Measurements from ENCODE around the gene NTF3.

NTF3 gene

GRCh38 chr12:5487948-5488625 lies 56.2 kb downstream of the NTF3 start:
- DNase-seq (ENCODE audit: low read depth): no peak

- no peak for DNase-seq (ENCODE audit: low read depth)
Observed at GRCh38 chr12:5488626-5488955, 56.7 kb downstream of the NTF3 start.

DNA sequence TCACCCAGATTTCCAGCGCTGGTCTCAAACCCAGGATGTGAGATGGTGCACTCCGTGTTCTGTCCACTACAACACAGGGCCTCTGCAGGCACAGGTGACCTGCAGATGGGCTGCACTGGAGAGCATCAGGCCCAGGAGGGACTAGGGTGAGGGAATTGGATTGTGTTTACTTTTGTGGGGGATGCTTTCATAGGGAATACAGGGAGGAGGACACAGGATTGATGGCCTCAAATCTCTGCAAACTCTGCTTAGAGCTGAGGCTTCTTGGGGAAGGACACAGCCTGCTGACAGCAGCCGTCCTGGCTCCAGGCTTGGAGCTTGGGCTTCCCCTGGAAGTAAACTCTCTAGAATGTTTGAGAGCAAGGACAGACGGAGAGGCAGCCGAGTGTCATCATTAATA lies 57.1 kb downstream of the NTF3 start:
- no peak for DNase-seq (ENCODE audit: low read depth)

- no peak for DNase-seq (ENCODE audit: low read depth)
Observed at GRCh38 chr12:5489760-5490406, 58.0 kb downstream of the NTF3 start.

- DNase-seq (ENCODE audit: low read depth): no peak
Observed at GRCh38 chr12:5492562-5492961, 60.7 kb downstream of the NTF3 start.

GRCh38 chr12:5493018-5493417 lies 61.1 kb downstream of the NTF3 start:
- no peak for DNase-seq (ENCODE audit: low read depth)

DNA sequence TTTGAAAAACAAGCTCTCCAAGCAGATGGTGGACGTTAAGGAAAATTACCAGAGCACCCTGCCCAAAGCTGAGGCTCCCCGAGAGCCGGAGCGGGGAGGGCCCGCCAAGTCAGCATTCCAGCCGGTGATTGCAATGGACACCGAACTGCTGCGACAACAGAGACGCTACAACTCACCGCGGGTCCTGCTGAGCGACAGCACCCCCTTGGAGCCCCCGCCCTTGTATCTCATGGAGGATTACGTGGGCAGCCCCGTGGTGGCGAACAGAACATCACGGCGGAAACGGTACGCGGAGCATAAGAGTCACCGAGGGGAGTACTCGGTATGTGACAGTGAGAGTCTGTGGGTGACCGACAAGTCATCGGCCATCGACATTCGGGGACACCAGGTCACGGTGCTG lies 62.4 kb downstream of the NTF3 start:
- DNase-seq (ENCODE audit: low read depth): no peak

DNA sequence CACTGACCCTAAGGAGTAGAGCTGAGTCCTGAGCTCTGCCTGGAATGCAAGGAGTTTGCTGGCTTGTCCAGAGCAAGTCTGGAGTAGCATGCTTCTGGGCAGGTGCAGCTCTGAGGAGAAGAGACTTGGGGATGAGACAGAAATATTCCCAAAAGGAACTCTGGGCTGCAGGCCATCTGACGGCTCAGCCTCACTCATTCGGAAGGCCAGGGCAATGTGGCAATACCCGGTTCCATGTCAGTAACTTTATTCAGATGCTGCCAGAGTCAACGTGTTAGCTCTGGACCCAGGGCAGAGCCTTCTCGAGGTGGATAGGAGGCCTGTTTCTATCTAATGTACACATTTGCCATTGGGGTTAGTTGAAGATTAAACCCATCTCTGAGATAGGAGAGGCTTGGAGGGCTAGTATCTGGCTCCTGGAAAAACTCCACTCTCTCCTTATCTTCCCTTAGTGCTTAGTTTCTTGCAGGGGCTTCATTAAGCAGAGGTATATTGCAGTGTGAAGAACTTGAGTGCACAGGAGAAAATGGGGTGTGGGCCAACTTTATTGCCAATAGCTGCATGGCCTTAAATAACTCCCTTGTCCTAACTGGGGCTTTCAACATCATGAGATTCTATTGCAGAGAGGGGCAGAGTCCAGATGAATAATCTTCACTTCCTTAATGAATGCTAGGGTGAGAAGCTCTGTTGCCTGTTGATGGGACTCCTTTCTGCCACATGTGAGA lies 65.6 kb downstream of the NTF3 start:
- DNase-seq (ENCODE audit: low read depth): no peak

GRCh38 chr12:5498076-5498475 lies 66.2 kb downstream of the NTF3 start:
- DNase-seq (ENCODE audit: low read depth): no peak

DNA sequence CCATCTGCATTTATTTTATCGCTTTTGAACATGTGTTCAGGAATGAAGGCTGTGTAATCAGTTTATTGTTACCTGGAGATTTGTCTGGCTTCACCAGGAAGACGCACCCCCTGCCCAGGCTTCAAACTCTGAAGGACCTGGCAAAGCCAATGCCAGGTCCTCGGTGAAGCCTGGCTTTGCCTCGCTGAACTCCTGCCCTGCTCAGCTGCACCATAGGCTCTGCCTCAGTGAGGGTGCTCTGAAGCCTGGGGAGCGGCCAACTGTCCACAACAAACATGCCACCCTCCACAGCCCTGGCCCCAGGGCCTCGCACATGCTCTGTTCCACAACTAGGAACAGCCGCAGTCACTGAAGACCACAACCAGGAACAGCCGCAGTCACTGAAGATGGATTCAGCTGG lies 66.9 kb downstream of the NTF3 start:
- DNase-seq (ENCODE audit: low read depth): no peak

DNA sequence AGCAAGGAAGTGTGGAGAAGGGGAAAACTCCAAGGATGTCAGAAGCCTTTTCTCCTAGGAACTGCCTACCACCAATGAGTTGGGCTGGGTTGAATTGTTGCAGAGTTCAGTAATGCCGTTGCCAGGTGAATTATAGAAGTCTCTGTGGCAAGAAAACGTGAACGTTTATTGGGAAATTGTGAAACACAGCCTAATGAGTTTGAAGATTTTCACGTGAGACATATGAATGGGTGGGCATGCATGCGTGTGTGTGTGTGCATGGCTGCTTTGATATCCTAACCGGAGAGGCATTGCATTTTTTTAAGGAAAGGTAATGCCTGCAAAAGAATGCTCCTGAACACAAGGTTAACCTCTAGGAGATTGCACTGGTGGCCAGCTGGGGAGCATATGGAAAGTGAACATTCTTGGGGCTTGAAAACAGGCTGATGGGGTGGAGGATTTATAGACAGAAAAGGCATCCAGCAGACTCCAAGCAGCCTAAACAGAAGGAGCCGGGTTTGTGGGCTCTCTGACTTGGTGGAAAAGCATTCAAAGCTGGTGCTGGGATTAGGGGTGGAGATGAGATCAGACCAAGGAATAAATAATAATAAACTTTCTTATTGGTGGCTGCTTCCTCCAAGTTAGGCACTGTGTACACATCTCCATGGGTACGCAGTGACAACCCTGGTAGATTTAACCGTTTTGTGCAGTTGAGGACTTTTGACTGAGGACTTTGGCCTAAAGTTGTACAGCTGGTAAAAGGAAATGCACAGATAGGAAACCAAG lies 67.8 kb downstream of the NTF3 start:
- no peak for DNase-seq (ENCODE audit: low read depth)

DNA sequence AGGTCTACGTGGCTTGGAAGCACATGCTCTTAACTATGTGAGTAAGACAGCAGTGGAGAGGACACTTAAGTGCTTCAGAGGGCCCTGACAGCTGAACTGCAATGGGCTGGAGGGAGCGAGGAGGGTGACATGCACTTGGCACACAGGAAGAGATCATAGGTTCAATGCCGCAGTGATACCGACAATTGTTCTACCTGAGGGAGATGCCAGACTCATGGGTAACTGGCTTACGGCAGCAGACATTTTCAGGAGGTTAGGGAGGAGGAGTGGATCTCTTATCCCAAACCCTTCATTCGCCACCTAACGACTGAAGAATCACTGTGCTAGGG lies 68.4 kb downstream of the NTF3 start:
- DNase-seq (ENCODE audit: low read depth): no peak

DNA sequence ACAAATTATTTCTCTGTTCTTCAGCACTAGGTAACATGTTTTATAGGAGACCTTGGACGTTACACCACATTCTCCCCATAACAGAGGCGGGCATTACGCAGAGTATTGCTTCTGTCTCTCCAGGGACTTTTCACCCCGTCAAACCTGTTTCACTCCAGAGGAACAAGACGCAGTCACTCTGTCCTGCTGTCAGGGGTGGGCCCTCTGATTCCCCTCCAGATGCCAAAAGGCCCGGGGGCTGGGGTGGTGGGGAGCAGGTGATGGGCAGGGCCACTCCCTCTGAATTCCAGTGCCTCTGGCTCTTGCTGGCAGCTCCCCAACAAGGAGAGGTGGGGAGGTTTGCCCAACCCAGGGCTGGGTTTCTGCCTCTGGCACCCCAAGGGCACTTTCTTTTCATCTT lies 71.9 kb downstream of the NTF3 start:
- DNase-seq (ENCODE audit: low read depth): no peak

DNA sequence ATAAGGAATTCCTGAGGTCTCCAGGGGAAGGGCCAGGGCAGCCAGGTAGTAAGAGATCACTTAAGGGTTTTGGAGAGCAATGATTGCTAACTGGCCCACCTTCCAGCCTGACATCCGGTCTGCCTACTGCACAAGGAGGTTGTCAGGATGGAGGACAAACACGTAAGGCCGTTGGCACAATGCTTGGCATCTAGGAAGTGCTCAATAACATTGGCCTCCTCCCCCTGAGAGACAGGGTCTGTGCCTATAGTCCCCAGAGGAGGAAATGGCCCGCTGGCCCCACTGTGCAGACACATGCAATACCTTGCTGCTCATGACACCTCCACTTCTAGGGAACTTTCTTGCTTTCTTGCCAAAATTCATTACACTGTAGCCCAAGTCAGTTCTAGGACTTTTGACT lies 73.2 kb downstream of the NTF3 start:
- no peak for DNase-seq (ENCODE audit: low read depth)

GRCh38 chr12:5505751-5506150 lies 73.8 kb downstream of the NTF3 start:
- no peak for DNase-seq (ENCODE audit: low read depth)

DNA sequence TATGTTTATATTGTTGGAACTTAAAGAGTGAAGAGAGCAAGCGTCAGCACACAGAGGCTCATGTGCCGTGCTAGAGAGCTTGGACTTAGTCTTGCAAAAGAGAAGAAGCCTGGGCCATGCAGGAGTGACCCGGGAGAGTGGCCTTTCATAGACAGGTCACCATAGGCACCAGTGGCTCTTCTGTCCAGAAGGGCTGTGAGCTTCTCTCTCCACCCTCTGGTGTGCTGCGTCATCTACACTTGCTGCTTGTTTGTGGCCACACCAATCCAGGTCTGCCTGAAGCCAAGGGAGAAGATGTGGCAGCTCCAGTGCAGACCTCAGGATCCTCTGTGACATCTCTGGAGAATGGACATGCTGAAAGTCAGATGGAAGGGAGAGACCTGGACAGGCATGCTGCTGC lies 74.4 kb downstream of the NTF3 start:
- no peak for DNase-seq (ENCODE audit: low read depth)

- no peak for DNase-seq (ENCODE audit: low read depth)
Observed at GRCh38 chr12:5506821-5507231, 74.9 kb downstream of the NTF3 start.

GRCh38 chr12:5507401-5507935 lies 75.6 kb downstream of the NTF3 start:
- DNase-seq (ENCODE audit: low read depth): no peak

DNA sequence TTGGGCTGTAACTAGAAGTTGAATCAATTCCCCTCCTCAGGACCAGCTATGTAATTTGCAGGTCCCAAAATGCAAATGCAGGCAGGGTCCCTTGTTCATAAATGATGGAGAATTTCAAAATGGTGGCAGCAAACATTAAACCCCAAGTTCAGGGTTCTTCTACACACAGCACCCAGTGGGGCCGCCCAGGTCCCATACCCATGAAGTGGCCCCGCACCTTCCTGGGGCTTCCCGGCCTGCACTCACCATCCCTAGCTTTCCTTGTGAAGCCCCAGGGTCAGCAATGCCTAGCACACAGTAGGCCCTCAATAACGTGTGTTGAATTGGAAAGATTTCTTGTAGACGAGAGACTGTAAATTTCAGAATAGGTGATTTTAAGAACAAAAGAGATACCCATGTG lies 76.0 kb downstream of the NTF3 start:
- DNase-seq (ENCODE audit: low read depth): no peak

DNA sequence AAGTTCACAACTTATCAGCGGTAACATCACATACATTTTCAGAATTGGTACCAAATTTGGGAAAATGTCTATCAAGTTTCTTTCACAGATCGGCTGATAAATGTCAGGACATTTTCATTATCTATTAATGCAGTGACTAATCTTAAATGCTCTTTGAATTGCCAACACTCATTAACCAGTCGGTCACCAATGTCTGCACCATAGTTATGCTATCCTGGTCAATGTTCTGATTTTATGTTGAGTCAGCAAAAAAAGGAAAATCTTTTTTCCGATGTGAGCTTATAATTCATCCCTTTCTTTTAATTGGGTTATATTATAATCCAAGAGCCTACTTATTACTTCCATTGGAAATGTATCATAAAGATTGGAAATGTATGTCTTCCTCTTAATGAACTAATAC lies 77.2 kb downstream of the NTF3 start:
- DNase-seq (ENCODE audit: low read depth): no peak

DNA sequence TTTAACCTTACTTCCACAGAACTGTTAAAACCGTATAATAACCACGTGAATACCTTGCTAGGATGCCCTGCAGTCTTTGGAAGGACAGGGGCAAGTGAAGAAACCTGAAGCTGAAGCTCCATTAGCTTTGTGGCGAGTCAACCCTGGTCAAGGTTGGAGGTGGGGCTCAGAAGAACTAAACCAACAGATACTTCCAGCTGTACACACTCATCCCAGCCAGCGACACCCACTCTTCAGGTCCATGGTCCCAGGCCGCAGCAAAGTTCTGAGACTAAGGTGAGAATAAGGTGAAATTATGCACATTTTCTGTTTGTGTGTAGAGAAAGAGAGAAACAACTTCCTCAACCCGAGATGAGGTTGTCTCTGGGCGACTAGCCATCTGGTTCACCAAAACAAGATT lies 77.6 kb downstream of the NTF3 start:
- no peak for DNase-seq (ENCODE audit: low read depth)

GRCh38 chr12:5510251-5510805 lies 78.4 kb downstream of the NTF3 start:
- no peak for DNase-seq (ENCODE audit: low read depth)

Measured in activated T-helper 9 cell treated with anti-CD3 and anti-CD28 coated beads, Interleukin-2, amount 50 U/mL, for 16 hours (primary cell).